SH-SY5Y (cell line): ENCODE measurements around the gene STEAP4.

Source experiments
- GATA2 ChIP-seq: IDR thresholded peaks from 2 replicates; pipeline ENCODE4 v1.6.1; 2011; ENCODE audit warnings: mild to moderate bottlenecking, low read depth, low read length
- GATA3 ChIP-seq: IDR thresholded peaks from 2 replicates; pipeline ENCODE4 v1.6.1; 2011; ENCODE audit warnings: low read depth, mild to moderate bottlenecking, low read length, moderate library complexity

DNA sequence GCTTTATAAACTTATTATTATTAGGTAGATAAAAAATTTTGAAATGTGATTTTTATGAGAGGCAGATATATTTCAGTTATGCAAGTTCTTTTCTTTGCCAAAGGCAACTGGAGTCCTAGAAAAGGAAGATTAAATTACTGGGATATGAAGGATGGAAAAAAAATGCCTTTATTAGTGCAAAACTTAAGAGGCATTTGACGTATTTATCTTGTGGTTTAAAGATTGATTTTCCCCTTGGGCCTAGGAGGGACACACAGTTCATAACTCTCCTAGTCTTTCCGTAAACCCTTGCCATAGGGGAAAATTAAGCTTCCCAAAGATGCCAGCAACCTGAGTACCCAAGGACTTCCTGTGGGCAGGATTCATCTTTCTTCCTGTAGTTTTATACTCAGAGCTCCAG is 3.1 kb upstream of the STEAP4 start:
- TF ChIP-seq GATA2 (no peak), GATA3 (no peak)
